ENCODE data around the gene DACT3.

DNA sequence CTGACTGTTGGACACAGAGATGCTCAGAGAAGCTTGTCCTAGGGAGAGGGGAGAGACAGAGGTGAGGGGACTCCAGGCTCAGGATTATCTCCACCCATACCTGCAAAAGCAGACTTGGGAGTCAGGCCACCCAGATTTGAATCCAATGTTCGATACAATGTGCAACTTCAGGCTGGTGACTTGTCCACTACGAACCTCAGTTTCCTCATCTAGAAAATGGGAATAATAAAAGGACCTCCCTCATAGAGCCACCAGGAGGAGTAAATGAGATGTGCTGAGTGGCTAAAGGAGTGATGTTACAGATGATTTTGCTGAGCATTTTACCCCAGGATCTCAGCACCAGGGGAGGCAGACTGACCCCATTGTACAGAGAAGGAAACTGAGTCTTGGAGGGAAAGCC, 31.0 kb upstream of the DACT3 start:
- TF ChIP-seq GATA2 (IDR thresholded peaks at IDR 0.05; ENCODE audit: low read depth, low read length) (no peak), GATA3 (IDR thresholded peaks at IDR 0.05; ENCODE audit: low read depth, low read length) (no peak)

All from SH-SY5Y (cell line).